H1 (cell line): Measurements from ENCODE around the gene SGMS1.

Experiments
- CBX5 ChIP-seq: fragments of 300-800, 300-1000 bp; sonication (generic); IDR thresholded peaks from 2 replicates; pipeline ENCODE4 v1.7.1; 2016; ENCODE audit warnings: antibody characterized with exemption, low read length, low read depth
- CREB1 ChIP-seq: IDR thresholded peaks from 2 replicates; pipeline ENCODE4 v1.6.1; 2012; ENCODE audit warnings: inconsistent platforms
- POLR2A ChIP-seq, 2 experiments: IDR thresholded peaks; 1 replicate in 1 of 2; 2 replicates in 1 of 2; pipeline ENCODE4 v1.6.1; 2011; ENCODE audit warnings: low read depth in 2 of 2, low read length in 2 of 2, mild to moderate bottlenecking in 2 of 2; ENCODE audit errors: control extremely low read depth in 1 of 2
- TAF1 ChIP-seq: IDR thresholded peaks from 2 replicates; pipeline ENCODE4 v1.6.1; 2011; ENCODE audit warnings: mild to moderate bottlenecking, low read depth, low read length
- ZNF274 ChIP-seq: IDR thresholded peaks from 2 replicates; pipeline ENCODE4 v1.7.0; 2012; ENCODE audit warnings: low read length, borderline replicate concordance; ENCODE audit errors: extremely low read depth
- TF ChIP-seq, protein P1 (sequence below), 3 experiments: IDR thresholded peaks; 1 replicate in 2 of 3; 2 replicates in 1 of 3; pipeline versions ENCODE4 v1.5.1 to v1.6.1; 2011; ENCODE audit warnings: low read length in 3 of 3, mild to moderate bottlenecking in 3 of 3, inconsistent platforms in 2 of 3, low read depth in 1 of 3, moderate library complexity in 1 of 3; ENCODE audit not compliant: insufficient read depth in 1 of 3; ENCODE audit errors: control extremely low read depth in 1 of 3

DNA sequence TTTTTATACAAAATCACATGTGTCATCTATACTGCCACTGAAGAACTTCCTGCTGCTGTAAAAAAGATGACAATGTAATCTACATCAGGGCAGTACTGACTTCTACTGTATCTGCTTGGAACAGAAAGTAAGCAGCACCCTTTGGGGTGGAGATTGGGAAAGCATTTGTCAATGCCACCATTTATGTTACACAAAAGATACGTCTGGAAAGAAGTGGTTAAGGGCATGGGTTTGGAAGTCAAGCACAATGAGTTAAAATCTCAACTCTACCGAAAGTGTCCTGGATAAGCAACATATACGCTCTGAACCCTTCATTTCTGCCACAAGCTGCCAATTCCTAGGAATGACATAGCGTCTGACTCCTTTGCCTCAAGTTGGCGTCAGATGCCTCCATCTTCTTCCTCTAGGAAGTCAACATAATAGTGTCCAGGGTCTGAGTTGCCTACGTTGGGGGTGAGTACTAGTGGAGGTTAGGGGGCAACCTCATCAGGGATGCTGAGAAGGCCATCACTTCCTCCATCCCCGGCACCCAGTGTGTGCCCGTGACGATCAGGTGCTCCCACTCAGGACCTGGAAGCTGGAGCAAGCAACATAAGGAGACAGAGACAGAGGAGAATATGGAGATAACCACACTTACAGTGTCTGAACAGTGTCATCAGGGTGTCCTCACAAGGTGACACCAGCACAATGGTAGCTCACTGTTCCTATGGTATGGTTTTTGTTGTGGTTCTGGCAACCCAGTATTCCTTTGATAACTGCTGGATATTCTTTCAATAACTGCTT, 58.3 kb downstream of the SGMS1 start:
- TF ChIP-seq, protein P1, sequence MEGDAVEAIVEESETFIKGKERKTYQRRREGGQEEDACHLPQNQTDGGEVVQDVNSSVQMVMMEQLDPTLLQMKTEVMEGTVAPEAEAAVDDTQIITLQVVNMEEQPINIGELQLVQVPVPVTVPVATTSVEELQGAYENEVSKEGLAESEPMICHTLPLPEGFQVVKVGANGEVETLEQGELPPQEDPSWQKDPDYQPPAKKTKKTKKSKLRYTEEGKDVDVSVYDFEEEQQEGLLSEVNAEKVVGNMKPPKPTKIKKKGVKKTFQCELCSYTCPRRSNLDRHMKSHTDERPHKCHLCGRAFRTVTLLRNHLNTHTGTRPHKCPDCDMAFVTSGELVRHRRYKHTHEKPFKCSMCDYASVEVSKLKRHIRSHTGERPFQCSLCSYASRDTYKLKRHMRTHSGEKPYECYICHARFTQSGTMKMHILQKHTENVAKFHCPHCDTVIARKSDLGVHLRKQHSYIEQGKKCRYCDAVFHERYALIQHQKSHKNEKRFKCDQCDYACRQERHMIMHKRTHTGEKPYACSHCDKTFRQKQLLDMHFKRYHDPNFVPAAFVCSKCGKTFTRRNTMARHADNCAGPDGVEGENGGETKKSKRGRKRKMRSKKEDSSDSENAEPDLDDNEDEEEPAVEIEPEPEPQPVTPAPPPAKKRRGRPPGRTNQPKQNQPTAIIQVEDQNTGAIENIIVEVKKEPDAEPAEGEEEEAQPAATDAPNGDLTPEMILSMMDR (IDR thresholded peaks at IDR 0.05; ENCODE audit: control extremely low read depth in 1 of 3, insufficient read depth in 1 of 3, low read depth in 1 of 3, low read length in 3 of 3), result no peak
- TF ChIP-seq CREB1, result no peak
- no peak for TF ChIP-seq TAF1
- no peak for TF ChIP-seq ZNF274
- no peak for TF ChIP-seq POLR2A (IDR thresholded peaks at IDR 0.05; ENCODE audit: control extremely low read depth in 1 of 2, low read depth in 2 of 2, low read length in 2 of 2)
- no peak for TF ChIP-seq CBX5
